A549 (cell line): ENCODE measurements around the gene SOX6. TPM values are rescaled to one million over a fixed set of nuclear protein-coding genes. Genes with fewer than 3 reads are reported as not detected.

Source experiments
- ATAC-seq, 2 experiments: fragments of 200-7000 bp in 1 of 2; fragments of >200 bp in 1 of 2; cut with Nextera tagmentation in 1 of 2; cut with Tn5 transposase in 1 of 2; 3 replicates each; pipeline versions ENCODE4 v1.8.0 to v1.9.1; 2018 to 2020; ENCODE audit warnings: mild to moderate bottlenecking in 1 of 2, moderate library complexity in 1 of 2
- CTCF ChIA-PET: fragments of 300-600 bp; sonication (Branson Sonifier 250); formaldehyde crosslinking; extraction: SDS; loops from one replicate; lab custom pipeline; 2021; ENCODE audit warnings: antibody characterized with exemption, inconsistent platforms; lab: Yijun Ruan, JAX
- POLR2A ChIA-PET: fragments of 350-600 bp; formaldehyde crosslinking; extraction: SDS; loops from one replicate; lab custom pipeline; 2021; ENCODE audit warnings: antibody characterized with exemption, inconsistent platforms; lab: Yijun Ruan, JAX
- DNase-seq, 2 experiments: peaks; one replicate each; pipeline versions ENCODE4 v3.0.0 to v3.0.0-alpha.2; 2011 to 2016; ENCODE audit warnings: low read depth in 1 of 2, low spot score in 1 of 2
- FAIRE-seq: peaks from 2 replicates; lab custom pipeline; 2011; peaks lifted over from hg19 to GRCh38; lab: Jason Lieb, UNC
- H3K27ac ChIP-seq, 2 experiments: fragments of >200 bp; sonication (Bioruptor Twin); formaldehyde crosslinking; 3 replicates each; pipeline ENCODE4 v1.5.1; 2016 to 2017
- H3K4me1 ChIP-seq: fragments of >200 bp; sonication (Bioruptor Twin); formaldehyde crosslinking; 3 replicates; pipeline ENCODE4 v1.6.1; 2016
- H3K4me2 ChIP-seq: fragments of >200 bp; sonication (Bioruptor Twin); formaldehyde crosslinking; 3 replicates; pipeline ENCODE4 v1.6.1; 2016
- H3K4me3 ChIP-seq: fragments of >200 bp; sonication (Bioruptor Twin); formaldehyde crosslinking; 3 replicates; pipeline ENCODE4 v1.5.1; 2016
- H3K9me3 ChIP-seq: fragments of >200 bp; sonication (Bioruptor Twin); formaldehyde crosslinking; 3 replicates; pipeline ENCODE4 v1.6.1; 2016
- CBX8 ChIP-seq: fragments of 200-600 bp; sonication (generic); IDR thresholded peaks from 2 replicates; pipeline ENCODE4 v1.6.1; 2016
- CEBPB ChIP-seq, 2 experiments: fragments of >200 bp in 1 of 2; sonication (Bioruptor Twin) in 1 of 2; formaldehyde crosslinking in 1 of 2; IDR thresholded peaks; 2 replicates each; pipeline ENCODE4 v1.6.1; 2012 to 2016
- EHMT2 ChIP-seq: fragments of 200-600 bp; sonication (generic); IDR thresholded peaks from 2 replicates; pipeline ENCODE4 v1.6.1; 2016; ENCODE audit warnings: antibody characterized with exemption, low read depth, mild to moderate bottlenecking, moderate library complexity
- ESRRA ChIP-seq: fragments of 150-350 bp; IDR thresholded peaks from 2 replicates; pipeline ENCODE4 v1.6.1; 2014; ENCODE audit warnings: mild to moderate bottlenecking, low read length, borderline replicate concordance
- FOSB ChIP-seq: fragments of 250-450 bp; sonication (Bioruptor Pico); IDR thresholded peaks from 2 replicates; pipeline ENCODE4 v1.5.0; 2020; ENCODE audit warnings: mild to moderate bottlenecking, moderate library complexity
- GATA3 ChIP-seq: IDR thresholded peaks from 2 replicates; pipeline ENCODE4 v1.6.1; 2012; ENCODE audit warnings: borderline replicate concordance
- HDAC2 ChIP-seq: fragments of 200-600 bp; sonication (generic); IDR thresholded peaks from 2 replicates; pipeline ENCODE4 v1.6.1; 2016
- HOXA7 ChIP-seq: fragments of 250-450 bp; sonication (Bioruptor Pico); IDR thresholded peaks from 2 replicates; pipeline ENCODE4 v1.5.0; 2020; ENCODE audit warnings: mild to moderate bottlenecking, moderate library complexity
- HOXB13 ChIP-seq: fragments of 250-450 bp; sonication (Bioruptor Pico); IDR thresholded peaks from 2 replicates; pipeline ENCODE4 v1.5.0; 2020; ENCODE audit warnings: low read depth, mild to moderate bottlenecking, moderate library complexity
- JUN ChIP-seq, 2 experiments: fragments of >200 bp; sonication (Bioruptor Twin); formaldehyde crosslinking; IDR thresholded peaks; 2 replicates in 1 of 2; 3 replicates in 1 of 2; pipeline ENCODE4 v1.6.1; 2016 to 2017
- JUNB ChIP-seq: fragments of >200 bp; sonication (Bioruptor Twin); formaldehyde crosslinking; IDR thresholded peaks from 2 replicates; pipeline ENCODE4 v1.6.1; 2016
- KDM5A ChIP-seq: fragments of 200-600 bp; sonication (generic); IDR thresholded peaks from 2 replicates; pipeline ENCODE4 v1.6.1; 2016; ENCODE audit warnings: antibody characterized with exemption, mild to moderate bottlenecking
- MAFK ChIP-seq: fragments of 450-650 bp; IDR thresholded peaks from 2 replicates; pipeline ENCODE4 v1.6.1; 2014; ENCODE audit not compliant: partially characterized antibody
- MAZ ChIP-seq: fragments of 150-350 bp; IDR thresholded peaks from 2 replicates; pipeline ENCODE4 v1.6.1; 2014; ENCODE audit warnings: antibody characterized with exemption, low read depth, low read length, borderline replicate concordance
- NFE2L2 ChIP-seq: fragments of 150-350 bp; conservative IDR thresholded peaks from 2 replicates; pipeline ENCODE4 v1.6.1; 2014; ENCODE audit warnings: low read length
- NPAS2 ChIP-seq: fragments of 250-450 bp; sonication (Bioruptor Pico); IDR thresholded peaks from 2 replicates; pipeline ENCODE4 v1.8.0; 2022; ENCODE audit warnings: mild to moderate bottlenecking, moderate library complexity, borderline replicate concordance
- POLR2A ChIP-seq: IDR thresholded peaks from 2 replicates; pipeline ENCODE4 v1.6.1; 2012; ENCODE audit warnings: mild to moderate bottlenecking, low read length
- RAD21 ChIP-seq, 2 experiments: fragments of >200 bp in 1 of 2; sonication (Bioruptor Twin) in 1 of 2; formaldehyde crosslinking in 1 of 2; IDR thresholded peaks in 1 of 2; conservative IDR thresholded peaks in 1 of 2; 2 replicates in 1 of 2; 3 replicates in 1 of 2; pipeline ENCODE4 v1.6.1; 2012 to 2018; ENCODE audit warnings: inconsistent platforms in 1 of 2
- RCOR1 ChIP-seq: fragments of 150-350 bp; IDR thresholded peaks from 2 replicates; pipeline ENCODE4 v1.6.1; 2014; ENCODE audit warnings: antibody characterized with exemption, low read length, low read depth
- RFX5 ChIP-seq: fragments of 450-650 bp; IDR thresholded peaks from 2 replicates; pipeline ENCODE4 v1.7.1; 2014; ENCODE audit warnings: antibody characterized with exemption, mild to moderate bottlenecking, moderate library complexity
- RNF2 ChIP-seq: fragments of 200-600 bp; sonication (generic); IDR thresholded peaks from 2 replicates; pipeline ENCODE4 v1.6.1; 2016; ENCODE audit warnings: low read depth, mild to moderate bottlenecking, antibody characterized with exemption, moderate library complexity, borderline replicate concordance
- SMC3 ChIP-seq: fragments of >200 bp; sonication (Bioruptor Twin); formaldehyde crosslinking; IDR thresholded peaks from 3 replicates; pipeline ENCODE4 v1.6.1; 2018; ENCODE audit warnings: inconsistent platforms
- SREBF2 ChIP-seq: fragments of 450-650 bp; IDR thresholded peaks from 2 replicates; pipeline ENCODE4 v1.6.1; 2014; ENCODE audit warnings: mild to moderate bottlenecking, moderate library complexity
- TFCP2L1 ChIP-seq: fragments of 250-450 bp; sonication (Bioruptor Pico); IDR thresholded peaks from 2 replicates; pipeline ENCODE4 v1.5.0; 2021; ENCODE audit warnings: mild to moderate bottlenecking
- ZC3H11A ChIP-seq: fragments of 450-650 bp; IDR thresholded peaks from 2 replicates; pipeline ENCODE4 v1.6.1; 2014; ENCODE audit warnings: antibody characterized with exemption, mild to moderate bottlenecking
- ZFP36 ChIP-seq: fragments of 450-650 bp; IDR thresholded peaks from 2 replicates; pipeline ENCODE4 v1.6.1; 2014; ENCODE audit warnings: borderline replicate concordance; ENCODE audit not compliant: partially characterized antibody
- ZNF302 ChIP-seq: fragments of 250-450 bp; sonication (Bioruptor Pico); IDR thresholded peaks from 2 replicates; pipeline ENCODE4 v1.9.0; 2021; ENCODE audit warnings: inconsistent platforms, mild to moderate bottlenecking, moderate library complexity
- ZSCAN20 ChIP-seq: fragments of 250-450 bp; sonication (Bioruptor Pico); IDR thresholded peaks from 2 replicates; pipeline ENCODE4 v1.8.0; 2022; ENCODE audit warnings: mild to moderate bottlenecking, moderate library complexity
- WGBS: methylation state at CpG from one replicate; pipeline ENCODE4 v1.1.6; 2017; ENCODE audit errors: missing lambda C conversion rate; 5-methylcytosine and 5-hydroxymethylcytosine counted together
- polyA plus RNA-seq, 4 experiments: library from polyadenylated mRNA; depleted of rRNA in 3 of 4; stranded (reverse); fragments of >200 nt; fragmentation: RNase III in 1 of 4; extraction: RNeasy Plus Mini Kit Qiagen cat#74134 plus additional on column Dnase treatment in 1 of 4; gene quantifications; 2 replicates in 3 of 4; 3 replicates in 1 of 4; pipeline ENCODE4 v1.2.3, GENCODE V29; 2011 to 2017
- TF ChIP-seq, protein P1 (sequence below): fragments of >200 bp; sonication (Bioruptor Twin); formaldehyde crosslinking; IDR thresholded peaks from 3 replicates; pipeline ENCODE4 v1.6.1; 2016
- TF ChIP-seq, protein P2 (sequence below): fragments of >200 bp; sonication (Bioruptor Twin); formaldehyde crosslinking; IDR thresholded peaks from 3 replicates; pipeline ENCODE4 v1.5.1; 2016
- TF ChIP-seq, protein P3 (sequence below): IDR thresholded peaks from 2 replicates; pipeline ENCODE4 v1.6.1; 2012
- TF ChIP-seq, protein P4 (sequence below): fragments of 250-450 bp; sonication (Bioruptor Pico); IDR thresholded peaks from 2 replicates; pipeline ENCODE4 v1.5.0; 2020; ENCODE audit warnings: low read depth, mild to moderate bottlenecking, moderate library complexity

SOX6 gene
- polyA plus RNA-seq, 2 of the 4 experiments (the other 2 are of a cell fraction), result 0.18 TPM; not detected in 1

DNA sequence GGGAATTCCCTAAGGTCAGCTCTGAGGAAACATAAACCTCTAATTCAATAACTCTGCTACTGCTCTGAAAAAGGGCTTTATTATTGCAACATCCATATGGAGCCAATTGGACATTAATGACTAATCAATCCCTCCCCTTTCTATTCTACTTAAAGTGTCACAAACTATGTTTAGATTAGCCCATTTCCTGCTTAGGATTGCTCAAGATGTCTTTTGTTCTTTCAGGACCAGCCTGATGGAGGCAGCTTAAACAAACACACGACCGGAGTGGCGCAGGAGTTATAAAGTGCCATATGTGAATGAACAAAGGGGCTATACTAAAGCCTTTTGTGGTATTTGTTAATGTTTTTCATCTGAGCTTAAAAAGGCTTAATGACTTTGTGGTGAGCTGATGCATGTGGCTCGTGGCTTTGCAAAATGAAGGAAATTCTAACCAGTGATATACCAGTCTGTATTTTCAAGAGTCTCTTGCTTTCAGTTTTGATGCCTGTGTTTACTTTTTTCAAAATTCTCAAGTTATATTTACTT is 354.4 kb downstream of the SOX6 start (continued):
- no peak for TF ChIP-seq FOSB
- TF ChIP-seq CEBPB (IDR thresholded peaks at IDR 0.05), result peak; percentile 88 to 92
- TF ChIP-seq GATA3, result 0 out of 2 replicates have a peak, but pooled peaks have one; percentile 12
- TF ChIP-seq MAFK, result no peak
- no peak for TF ChIP-seq EHMT2
- TF ChIP-seq, protein P1, sequence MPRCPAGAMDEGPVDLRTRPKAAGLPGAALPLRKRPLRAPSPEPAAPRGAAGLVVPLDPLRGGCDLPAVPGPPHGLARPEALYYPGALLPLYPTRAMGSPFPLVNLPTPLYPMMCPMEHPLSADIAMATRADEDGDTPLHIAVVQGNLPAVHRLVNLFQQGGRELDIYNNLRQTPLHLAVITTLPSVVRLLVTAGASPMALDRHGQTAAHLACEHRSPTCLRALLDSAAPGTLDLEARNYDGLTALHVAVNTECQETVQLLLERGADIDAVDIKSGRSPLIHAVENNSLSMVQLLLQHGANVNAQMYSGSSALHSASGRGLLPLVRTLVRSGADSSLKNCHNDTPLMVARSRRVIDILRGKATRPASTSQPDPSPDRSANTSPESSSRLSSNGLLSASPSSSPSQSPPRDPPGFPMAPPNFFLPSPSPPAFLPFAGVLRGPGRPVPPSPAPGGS, result 0 out of 3 replicates have a peak, but pooled peaks have one; percentile 21
- TF ChIP-seq POLR2A, result no peak
- TF ChIP-seq HOXB13 (CRISPR knock-in tag), result no peak
- TF ChIP-seq ZC3H11A, result no peak
- TF ChIP-seq RCOR1, result no peak
- TF ChIP-seq ZNF302, result no peak
- TF ChIP-seq, protein P2, sequence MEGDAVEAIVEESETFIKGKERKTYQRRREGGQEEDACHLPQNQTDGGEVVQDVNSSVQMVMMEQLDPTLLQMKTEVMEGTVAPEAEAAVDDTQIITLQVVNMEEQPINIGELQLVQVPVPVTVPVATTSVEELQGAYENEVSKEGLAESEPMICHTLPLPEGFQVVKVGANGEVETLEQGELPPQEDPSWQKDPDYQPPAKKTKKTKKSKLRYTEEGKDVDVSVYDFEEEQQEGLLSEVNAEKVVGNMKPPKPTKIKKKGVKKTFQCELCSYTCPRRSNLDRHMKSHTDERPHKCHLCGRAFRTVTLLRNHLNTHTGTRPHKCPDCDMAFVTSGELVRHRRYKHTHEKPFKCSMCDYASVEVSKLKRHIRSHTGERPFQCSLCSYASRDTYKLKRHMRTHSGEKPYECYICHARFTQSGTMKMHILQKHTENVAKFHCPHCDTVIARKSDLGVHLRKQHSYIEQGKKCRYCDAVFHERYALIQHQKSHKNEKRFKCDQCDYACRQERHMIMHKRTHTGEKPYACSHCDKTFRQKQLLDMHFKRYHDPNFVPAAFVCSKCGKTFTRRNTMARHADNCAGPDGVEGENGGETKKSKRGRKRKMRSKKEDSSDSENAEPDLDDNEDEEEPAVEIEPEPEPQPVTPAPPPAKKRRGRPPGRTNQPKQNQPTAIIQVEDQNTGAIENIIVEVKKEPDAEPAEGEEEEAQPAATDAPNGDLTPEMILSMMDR, result no peak
- no peak for TF ChIP-seq MAZ
- TF ChIP-seq HOXA7, result no peak
- TF ChIP-seq CBX8, result no peak
- no peak for TF ChIP-seq NPAS2
- TF ChIP-seq SMC3, result peak; percentile 28; the same call in 2 of the 3 replicates
- no peak for TF ChIP-seq RFX5
- TF ChIP-seq SREBF2, result no peak
- 0 out of 2 replicates have a peak, but pooled peaks have one; percentile 38 for TF ChIP-seq JUNB
- peak; percentile 44 to 50; a peak in 2 of 5 replicates for TF ChIP-seq JUN (IDR thresholded peaks at IDR 0.05)
- TF ChIP-seq NFE2L2, result no peak
- TF ChIP-seq HDAC2, result no peak
- TF ChIP-seq ZSCAN20 (CRISPR knock-in tag), result no peak
- no peak for TF ChIP-seq ESRRA
- no peak for TF ChIP-seq KDM5A
- TF ChIP-seq, protein P3, sequence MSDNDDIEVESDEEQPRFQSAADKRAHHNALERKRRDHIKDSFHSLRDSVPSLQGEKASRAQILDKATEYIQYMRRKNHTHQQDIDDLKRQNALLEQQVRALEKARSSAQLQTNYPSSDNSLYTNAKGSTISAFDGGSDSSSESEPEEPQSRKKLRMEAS, result no peak

DNA sequence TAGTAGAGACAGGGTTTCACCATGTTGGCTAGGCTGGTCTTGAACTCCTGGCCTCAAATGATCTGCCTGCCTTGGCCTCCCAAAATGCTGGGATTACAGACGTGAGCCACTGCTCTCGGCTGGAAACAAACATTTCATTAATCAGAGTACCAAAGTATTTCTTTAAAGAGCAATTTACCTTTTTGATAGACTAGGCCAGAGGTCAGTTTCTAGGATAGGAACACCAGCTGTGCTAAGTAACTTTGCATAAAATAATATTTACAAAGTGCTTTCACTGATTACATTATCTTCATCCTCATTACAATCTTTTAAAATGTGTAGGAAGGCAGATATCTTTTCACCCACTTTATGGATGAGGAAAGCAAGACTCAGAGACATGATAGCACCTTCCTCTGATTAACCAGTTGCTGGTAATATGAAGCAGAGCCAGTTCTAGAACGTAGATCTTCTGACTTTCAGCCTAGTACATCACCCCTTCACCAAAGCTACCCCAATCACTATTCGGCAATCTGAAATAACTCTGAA is 355.2 kb downstream of the SOX6 start:
- POLR2A ChIA-PET, result no interaction called here

More for the DNA sequence above, 355.2 kb downstream of the SOX6 start:
- ATAC-seq, result no peak
- peaks cover 19% of the 10 kb centered on the region for H3K4me1 ChIP-seq
- WGBS, result 82% methylated on average over 4 of the region's 4 CpGs
- no peak overlapping the region for H3K4me3 ChIP-seq
- peak overlapping the region; percentile 71 for H3K4me2 ChIP-seq
- TF ChIP-seq ZFP36 (no peak), TFCP2L1 (CRISPR knock-in tag) (no peak), RNF2 (no peak), RAD21 (conservative IDR thresholded peaks at IDR 0.05 in 1 of 2, IDR thresholded peaks at IDR 0.05 in 1 of 2) (no peak)
- TF ChIP-seq, protein P4, sequence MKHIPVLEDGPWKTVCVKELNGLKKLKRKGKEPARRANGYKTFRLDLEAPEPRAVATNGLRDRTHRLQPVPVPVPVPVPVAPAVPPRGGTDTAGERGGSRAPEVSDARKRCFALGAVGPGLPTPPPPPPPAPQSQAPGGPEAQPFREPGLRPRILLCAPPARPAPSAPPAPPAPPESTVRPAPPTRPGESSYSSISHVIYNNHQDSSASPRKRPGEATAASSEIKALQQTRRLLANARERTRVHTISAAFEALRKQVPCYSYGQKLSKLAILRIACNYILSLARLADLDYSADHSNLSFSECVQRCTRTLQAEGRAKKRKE (CRISPR knock-in tag), result no peak
- TF ChIP-seq, all 56 proteins: peak for 0
- no peak for FAIRE-seq
- no peaks in the 10 kb centered on the region for H3K9me3 ChIP-seq
- CTCF ChIA-PET, result no interaction called here
- H3K27ac ChIP-seq, result peak overlapping the region; percentile 39 to 53
- DNase-seq, result no peak
